ENCODE data around the gene NGB. TPM values are rescaled to one million over a fixed set of nuclear protein-coding genes. Genes with fewer than 3 reads are reported as not detected.

The NGB gene
- total RNA-seq (2022; extraction: Qiagen RNA extraction; ENCODE audit: low read depth), result not detected in 5 replicates

GRCh38 chr14:77271113-77271710, at the start of gene NGB:
Gene NGB, minus strand, starts transcription at chr14:77271206. Its CDS starts 269 bp downstream, at chr14:77270937.

GRCh38 chr14:77320238-77320935, 49.4 kb upstream of the NGB start, which contains the start of gene POMT2:
Gene POMT2, minus strand, starts transcription at chr14:77320883. Its CDS starts 202 bp downstream, at chr14:77320681.

Other genes starting within 250 kb of the NGB start
- 17.0 to 25.5 TPM (median 24.1 TPM) in 5 replicates for gene IRF2BPL, start 242.5 kb downstream of the NGB start, total RNA-seq (2022; extraction: Qiagen RNA extraction; ENCODE audit: low read depth)
- 5.5 to 8.6 TPM (median 7.6 TPM) in 5 replicates for gene CIPC, start 172.9 kb downstream of the NGB start, total RNA-seq (2022; extraction: Qiagen RNA extraction; ENCODE audit: low read depth)
- 0.18 to 0.35 TPM (median 0.23 TPM) in 5 replicates for gene ZDHHC22, start 129.4 kb downstream of the NGB start, total RNA-seq (2022; extraction: Qiagen RNA extraction; ENCODE audit: low read depth)
- gene TMEM63C, start 89.4 kb downstream of the NGB start, total RNA-seq (2022; extraction: Qiagen RNA extraction; ENCODE audit: low read depth), result 1.2 to 1.9 TPM (median 1.8 TPM) in 5 replicates
- 25.4 to 33.3 TPM (median 29.7 TPM) in 5 replicates for gene POMT2, start 49.7 kb upstream of the NGB start, total RNA-seq (2022; extraction: Qiagen RNA extraction; ENCODE audit: low read depth)
- 29.7 to 35.8 TPM (median 33.5 TPM) in 5 replicates for gene GSTZ1, start 49.8 kb upstream of the NGB start, total RNA-seq (2022; extraction: Qiagen RNA extraction; ENCODE audit: low read depth)
- 4.1 to 8.2 TPM (median 6.9 TPM) in 5 replicates for gene TMED8, start 105.9 kb upstream of the NGB start, total RNA-seq (2022; extraction: Qiagen RNA extraction; ENCODE audit: low read depth)
- gene SAMD15, start 106.2 kb upstream of the NGB start, total RNA-seq (2022; extraction: Qiagen RNA extraction; ENCODE audit: low read depth), result 1.5 to 2.0 TPM (median 1.7 TPM) in 5 replicates
- 0.10 TPM in 1 of 5 replicates, not detected in the others for gene NOXRED1, start 152.3 kb upstream of the NGB start, total RNA-seq (2022; extraction: Qiagen RNA extraction; ENCODE audit: low read depth)
- 10.4 to 15.0 TPM (median 13.1 TPM) in 5 replicates for gene VIPAS39, start 186.4 kb upstream of the NGB start, total RNA-seq (2022; extraction: Qiagen RNA extraction; ENCODE audit: low read depth)
- gene AHSA1, start 186.9 kb upstream of the NGB start, total RNA-seq (2022; extraction: Qiagen RNA extraction; ENCODE audit: low read depth), result 213 to 280 TPM (median 245 TPM) in 5 replicates
- gene ISM2, start 227.6 kb upstream of the NGB start, total RNA-seq (2022; extraction: Qiagen RNA extraction; ENCODE audit: low read depth), result 0.21 to 0.39 TPM (median 0.32 TPM) in 5 replicates